T-cell (primary cell): ENCODE results near the gene SSBP3. TPM values are rescaled to one million over a fixed set of nuclear protein-coding genes. Genes with fewer than 3 reads are reported as not detected.

Experiments
- ATAC-seq, 4 experiments: fragments of 200-7000 bp in 3 of 4; fragments of 150-1000 bp in 1 of 4; cut with Tn5 transposase; replicated peaks in 1 of 4; 1 replicate in 3 of 4; 2 replicates in 1 of 4; pipeline ENCODE4 v1.10.0; 2021; ENCODE audit warnings: moderate library complexity in 3 of 4, mild to moderate bottlenecking in 2 of 4, moderate number of reproducible peaks in 1 of 4
- CTCF ChIA-PET, 2 donors: fragments of 300-600 bp; sonication (Branson Sonifier 250); formaldehyde crosslinking; loops; one replicate each; lab custom pipeline; 2022; ENCODE audit warnings: antibody characterized with exemption in 2 of 2; lab: Charles Lee
- POLR2A ChIA-PET, 2 donors: fragments of 300-600 bp; sonication (Branson Sonifier 250); formaldehyde crosslinking; loops; one replicate each; lab custom pipeline; 2022; ENCODE audit warnings: antibody characterized with exemption in 2 of 2; lab: Charles Lee
- DNase-seq, 35 experiments: peaks; one replicate each; pipeline versions ENCODE4 v3.0.0 to v3.0.0-alpha.2; 2013 to 2023
- H3K27ac ChIP-seq: one replicate; pipeline ENCODE4 v1.5.1; 2013; ENCODE audit warnings: low read length
- H3K27me3 ChIP-seq, 2 experiments: replicated peaks in 1 of 2; 1 replicate in 1 of 2; 2 replicates in 1 of 2; pipeline versions ENCODE4 v1.6.1 to v1.7.0; 2013; ENCODE audit warnings: low read length in 1 of 2, mixed read lengths in 1 of 2; ENCODE audit not compliant: control insufficient read depth in 2 of 2, insufficient read depth in 2 of 2; ENCODE audit errors: extremely low read depth in 1 of 2
- H3K36me3 ChIP-seq, 2 donors: 1 replicate in 1 of 2; 2 replicates in 1 of 2; pipeline versions ENCODE4 v1.6.1 to v1.7.0; 2013; ENCODE audit warnings: low read length in 1 of 2; ENCODE audit not compliant: control insufficient read depth in 2 of 2, insufficient read depth in 1 of 2; ENCODE audit errors: extremely low read depth in 1 of 2
- H3K4me1 ChIP-seq, 2 experiments: 1 replicate in 1 of 2; 2 replicates in 1 of 2; pipeline versions ENCODE4 v1.6.1 to v1.7.0; 2013; ENCODE audit warnings: low read length in 2 of 2, mixed read lengths in 1 of 2; ENCODE audit not compliant: insufficient read depth in 2 of 2, control insufficient read depth in 1 of 2; ENCODE audit errors: extremely low read depth in 1 of 2
- H3K4me3 ChIP-seq, 2 donors: 1 replicate in 1 of 2; 2 replicates in 1 of 2; pipeline versions ENCODE4 v1.5.1 to v1.7.0; 2013; ENCODE audit warnings: mild to moderate bottlenecking in 2 of 2, low read length in 1 of 2, moderate library complexity in 1 of 2; ENCODE audit not compliant: control insufficient read depth in 1 of 2; ENCODE audit errors: extremely low read depth in 1 of 2
- H3K9me3 ChIP-seq: 2 replicates; pipeline ENCODE4 v1.7.0; 2013
- H3K27ac Mint-ChIP-seq, 2 donors: one replicate each; pipeline ENCODE4 v1.8.0; 2020 to 2021; ENCODE audit warnings: mild to moderate bottlenecking in 2 of 2, mixed read lengths in 2 of 2
- H3K27me3 Mint-ChIP-seq, 2 donors: one replicate each; pipeline ENCODE4 v1.8.0; 2021 to 2022; ENCODE audit warnings: mixed read lengths in 2 of 2
- H3K36me3 Mint-ChIP-seq: one replicate; pipeline ENCODE4 v1.8.0; 2021; ENCODE audit warnings: mixed read lengths
- H3K4me1 Mint-ChIP-seq, 3 donors: one replicate each; pipeline ENCODE4 v1.8.0; 2020 to 2022; ENCODE audit warnings: mixed read lengths in 3 of 3, mild to moderate bottlenecking in 1 of 3
- H3K4me3 Mint-ChIP-seq, 3 donors: one replicate each; pipeline ENCODE4 v1.8.0; 2020 to 2022; ENCODE audit warnings: mild to moderate bottlenecking in 3 of 3, mixed read lengths in 3 of 3, moderate library complexity in 3 of 3
- H3K9me3 Mint-ChIP-seq, 3 donors: one replicate each; pipeline ENCODE4 v1.8.0; 2020 to 2022; ENCODE audit warnings: mixed read lengths in 3 of 3
- WGBS: methylation state at CpG from one replicate; pipeline ENCODE4 v1.1.5; 2013; ENCODE audit warnings: missing lambda C conversion rate; ENCODE audit not compliant: insufficient coverage; 5-methylcytosine and 5-hydroxymethylcytosine counted together
- total RNA-seq, 35 experiments: library from RNA in 6 of 35; stranded (reverse) in 6 of 35; fragments of 120-200 nt in 1 of 35; gene quantifications; one replicate each; pipeline versions ENCODE4 v1.2.1 to v1.2.4 and lab custom pipeline; 2013 to 2026

The SSBP3 gene
- total RNA-seq, 5 donors from 2014 or later (not counting 1 experiment from before 2014, with no cell fraction given) = 51.5 to 84.5 (median 69.2) TPM

- DNase-seq (no peak), ATAC-seq (no peak)
- Mint-ChIP-seq H3K4me1 (peaks cover 59 to 79% (median 63%) of the 10 kb centered on the region in 3 donors), H3K27ac (peak overlapping the region in 1 of 2 donors; percentile 66), H3K27me3 (no peaks in the 10 kb centered on the region), H3K9me3 (no peaks in the 10 kb centered on the region), H3K36me3 (peaks cover 21% of the 10 kb centered on the region), H3K4me3 (no peak overlapping the region)
- WGBS = 100% methylated on average over 2 of the region's 3 CpGs
- Histone ChIP-seq H3K27ac (no peak overlapping the region), H3K4me1 (peaks cover 5 to 33% of the 10 kb centered on the region in 2 experiments), H3K27me3 (no peaks in the 10 kb centered on the region), H3K4me3 (no peak overlapping the region), H3K36me3 (peaks cover 0 to 21% of the 10 kb centered on the region in 2 donors), H3K9me3 (no peaks in the 10 kb centered on the region)
- CTCF ChIA-PET = no interaction called here
- POLR2A ChIA-PET = no interaction called here
Measured at GRCh38 chr1:54385727-54386022, 20.5 kb downstream of the SSBP3 start.

- POLR2A ChIA-PET = no interaction called here
- Mint-ChIP-seq H3K27ac (peak overlapping the region in 1 of 2 donors; percentile 66), H3K4me3 (no peak overlapping the region), H3K4me1 (peaks cover 59 to 79% (median 60%) of the 10 kb centered on the region in 3 donors), H3K27me3 (no peaks in the 10 kb centered on the region), H3K36me3 (peaks cover 17% of the 10 kb centered on the region), H3K9me3 (no peaks in the 10 kb centered on the region)
- ATAC-seq (no peak), DNase-seq (no peak)
- H3K4me3 ChIP-seq = no peak overlapping the region
- H3K27ac ChIP-seq = no peak overlapping the region
- H3K27me3 ChIP-seq = no peaks in the 10 kb centered on the region
- CTCF ChIA-PET = no interaction called here
- peaks cover 5 to 39% of the 10 kb centered on the region in 2 experiments for H3K4me1 ChIP-seq
- peaks cover 0 to 24% of the 10 kb centered on the region in 2 donors for H3K36me3 ChIP-seq
- 100% methylated on average over 2 of the region's 7 CpGs for WGBS
- no peaks in the 10 kb centered on the region for H3K9me3 ChIP-seq
Measured at GRCh38 chr1:54384918-54385726, 21.1 kb downstream of the SSBP3 start.

- no peak overlapping the region for H3K4me3 ChIP-seq
- ATAC-seq (no peak), DNase-seq (no peak)
- Mint-ChIP-seq H3K27me3 (no peaks in the 10 kb centered on the region), H3K27ac (peak overlapping the region in 1 of 2 donors; percentile 66), H3K36me3 (peaks cover 15% of the 10 kb centered on the region), H3K9me3 (no peaks in the 10 kb centered on the region), H3K4me1 (peaks cover 60 to 81% (median 63%) of the 10 kb centered on the region in 3 donors), H3K4me3 (no peak overlapping the region)
- no peaks in the 10 kb centered on the region for H3K9me3 ChIP-seq
- peaks cover 0 to 25% of the 10 kb centered on the region in 2 donors for H3K36me3 ChIP-seq
- peaks cover 9 to 45% of the 10 kb centered on the region in 2 experiments for H3K4me1 ChIP-seq
- H3K27ac ChIP-seq = no peak overlapping the region
- H3K27me3 ChIP-seq = no peaks in the 10 kb centered on the region
- ChIA-PET CTCF (no interaction called here), POLR2A (no interaction called here)
- WGBS = 90% methylated on average over 2 of the region's 2 CpGs
Measured at GRCh38 chr1:54384471-54384870, 21.7 kb downstream of the SSBP3 start.

GRCh38 chr1:54381524-54381923 lies 24.7 kb downstream of the SSBP3 start:
- DNase-seq (no peak), ATAC-seq (no peak)
- Mint-ChIP-seq H3K36me3 (peaks cover 11% of the 10 kb centered on the region), H3K4me3 (no peak overlapping the region), H3K9me3 (no peaks in the 10 kb centered on the region), H3K27ac (peak overlapping the region in 1 of 2 donors; percentile 61), H3K27me3 (no peaks in the 10 kb centered on the region), H3K4me1 (peaks cover 68 to 82% (median 69%) of the 10 kb centered on the region in 3 donors)
- peaks cover 0 to 22% of the 10 kb centered on the region in 2 donors for H3K36me3 ChIP-seq
- no peak overlapping the region for H3K4me3 ChIP-seq
- no peaks in the 10 kb centered on the region for H3K27me3 ChIP-seq
- no peaks in the 10 kb centered on the region for H3K9me3 ChIP-seq
- no peak overlapping the region for H3K27ac ChIP-seq
- peaks cover 18 to 60% of the 10 kb centered on the region in 2 experiments for H3K4me1 ChIP-seq
- 76% methylated on average over 4 of the region's 4 CpGs for WGBS
- POLR2A ChIA-PET = no interaction called here
- CTCF ChIA-PET = interaction anchor here (0.5 to 0.6 kb wide), 2 partner anchors 42 to 581 kb away, joined by 4 to 5 read pairs; no protein-coding TSS in a partner anchor

GRCh38 chr1:54380290-54380882 lies 25.8 kb downstream of the SSBP3 start:
- Histone ChIP-seq H3K4me3 (no peak overlapping the region), H3K36me3 (peaks cover 0 to 20% of the 10 kb centered on the region in 2 donors), H3K27ac (no peak overlapping the region), H3K9me3 (no peaks in the 10 kb centered on the region), H3K4me1 (peaks cover 15 to 66% of the 10 kb centered on the region in 2 experiments), H3K27me3 (no peaks in the 10 kb centered on the region)
- POLR2A ChIA-PET = no interaction called here
- H3K9me3 Mint-ChIP-seq = no peaks in the 10 kb centered on the region
- H3K27ac Mint-ChIP-seq = no peak overlapping the region
- peaks cover 72 to 82% (median 73%) of the 10 kb centered on the region in 3 donors for H3K4me1 Mint-ChIP-seq
- peak overlapping the region in 1 of 3 donors; percentile 36 for H3K4me3 Mint-ChIP-seq
- WGBS = 66% methylated on average over 13 of the region's 15 CpGs
- DNase-seq = peak in 21 of 35 experiments; percentile 7 to 57 (median 30)
- peak in 2 of 4 experiments; percentile 44 to 46 for ATAC-seq
- no peaks in the 10 kb centered on the region for H3K27me3 Mint-ChIP-seq
- CTCF ChIA-PET = interaction anchor here in 1 of 2 donors (0.6 kb wide), 1 partner anchor 27 kb away, joined by 3 read pairs; no protein-coding TSS in a partner anchor
- peaks cover 11% of the 10 kb centered on the region for H3K36me3 Mint-ChIP-seq

GRCh38 chr1:54379555-54380289 lies 26.5 kb downstream of the SSBP3 start:
- no peak for ATAC-seq

More at GRCh38 chr1:54379555-54380289, 26.5 kb downstream of the SSBP3 start:
- CTCF ChIA-PET = interaction anchor here in 1 of 2 donors (0.6 kb wide), 1 partner anchor 27 kb away, joined by 3 read pairs; no protein-coding TSS in a partner anchor
- Histone ChIP-seq H3K9me3 (no peaks in the 10 kb centered on the region), H3K27ac (no peak overlapping the region), H3K4me3 (no peak overlapping the region), H3K27me3 (no peaks in the 10 kb centered on the region), H3K36me3 (peaks cover 0 to 20% of the 10 kb centered on the region in 2 donors), H3K4me1 (peaks cover 17 to 72% of the 10 kb centered on the region in 2 experiments)
- 94% methylated on average over 13 of the region's 23 CpGs for WGBS
- Mint-ChIP-seq H3K27me3 (no peaks in the 10 kb centered on the region), H3K27ac (peak overlapping the region in 1 of 2 donors; percentile 25), H3K36me3 (peaks cover 11% of the 10 kb centered on the region), H3K4me3 (no peak overlapping the region), H3K9me3 (no peaks in the 10 kb centered on the region), H3K4me1 (peaks cover 72 to 82% (median 74%) of the 10 kb centered on the region in 3 donors)
- DNase-seq = no peak
- POLR2A ChIA-PET = no interaction called here
